H1 (cell line): ENCODE data around the gene TMEM181.

Experiments used
- BCL11A ChIP-seq, 2 experiments: IDR thresholded peaks; one replicate each; pipeline ENCODE4 v1.6.1; 2011; ENCODE audit warnings: low read depth in 2 of 2, low read length in 2 of 2, mild to moderate bottlenecking in 2 of 2
- CHD1 ChIP-seq: IDR thresholded peaks from 2 replicates; pipeline ENCODE4 v1.6.1; 2012; ENCODE audit warnings: low read depth, low read length, improper control_type of control experiment
- EP300 ChIP-seq, 2 experiments: IDR thresholded peaks; 1 replicate in 1 of 2; 2 replicates in 1 of 2; pipeline ENCODE4 v1.6.1; 2011 to 2012; ENCODE audit warnings: low read depth in 2 of 2, low read length in 2 of 2, mild to moderate bottlenecking in 2 of 2, borderline replicate concordance in 1 of 2, inconsistent platforms in 1 of 2, moderate library complexity in 1 of 2
- EZH2 ChIP-seq: fragments of 200-600 bp; sonication (generic); IDR thresholded peaks from 2 replicates; pipeline ENCODE4 v1.7.1; 2012; ENCODE audit warnings: low read depth, mild to moderate bottlenecking, moderate library complexity, low read length, inconsistent platforms; ENCODE audit not compliant: severe bottlenecking
- JUN ChIP-seq: IDR thresholded peaks from 2 replicates; pipeline ENCODE4 v1.6.1; 2011; ENCODE audit warnings: low read depth, mild to moderate bottlenecking, improper control_type of control experiment, low read length
- NRF1 ChIP-seq: IDR thresholded peaks from 2 replicates; pipeline ENCODE4 v1.6.1; 2011; ENCODE audit warnings: mild to moderate bottlenecking, low read depth, low read length, improper control_type of control experiment
- POLR2A ChIP-seq, 2 experiments: IDR thresholded peaks; 1 replicate in 1 of 2; 2 replicates in 1 of 2; pipeline ENCODE4 v1.6.1; 2011; ENCODE audit warnings: low read depth in 2 of 2, low read length in 2 of 2, mild to moderate bottlenecking in 2 of 2; ENCODE audit errors: control extremely low read depth in 1 of 2
- POLR2AphosphoS5 ChIP-seq: IDR thresholded peaks from 2 replicates; pipeline ENCODE4 v1.6.1; 2011; ENCODE audit warnings: low read depth, low read length
- POU5F1 ChIP-seq: IDR thresholded peaks from 2 replicates; pipeline ENCODE4 v1.6.1; 2011; ENCODE audit warnings: low read depth, mild to moderate bottlenecking, low read length, moderate library complexity
- RAD21 ChIP-seq, 2 experiments: IDR thresholded peaks in 1 of 2; conservative IDR thresholded peaks in 1 of 2; 2 replicates each; pipeline ENCODE4 v1.6.1; 2011; ENCODE audit warnings: low read depth in 2 of 2, low read length in 2 of 2, improper control_type of control experiment in 1 of 2, inconsistent platforms in 1 of 2, mild to moderate bottlenecking in 1 of 2, moderate library complexity in 1 of 2
- TAF1 ChIP-seq: IDR thresholded peaks from 2 replicates; pipeline ENCODE4 v1.6.1; 2011; ENCODE audit warnings: mild to moderate bottlenecking, low read depth, low read length
- TEAD4 ChIP-seq: IDR thresholded peaks from 2 replicates; pipeline ENCODE4 v1.6.1; 2012; ENCODE audit warnings: low read depth, low read length, inconsistent platforms, mixed read lengths
- ZNF274 ChIP-seq: IDR thresholded peaks from 2 replicates; pipeline ENCODE4 v1.7.0; 2012; ENCODE audit warnings: low read length, borderline replicate concordance; ENCODE audit errors: extremely low read depth
- TF ChIP-seq, protein P1 (sequence below), 3 experiments: IDR thresholded peaks; 1 replicate in 2 of 3; 2 replicates in 1 of 3; pipeline versions ENCODE4 v1.5.1 to v1.6.1; 2011; ENCODE audit warnings: low read length in 3 of 3, mild to moderate bottlenecking in 3 of 3, inconsistent platforms in 2 of 3, low read depth in 1 of 3, moderate library complexity in 1 of 3; ENCODE audit not compliant: insufficient read depth in 1 of 3; ENCODE audit errors: control extremely low read depth in 1 of 3

DNA sequence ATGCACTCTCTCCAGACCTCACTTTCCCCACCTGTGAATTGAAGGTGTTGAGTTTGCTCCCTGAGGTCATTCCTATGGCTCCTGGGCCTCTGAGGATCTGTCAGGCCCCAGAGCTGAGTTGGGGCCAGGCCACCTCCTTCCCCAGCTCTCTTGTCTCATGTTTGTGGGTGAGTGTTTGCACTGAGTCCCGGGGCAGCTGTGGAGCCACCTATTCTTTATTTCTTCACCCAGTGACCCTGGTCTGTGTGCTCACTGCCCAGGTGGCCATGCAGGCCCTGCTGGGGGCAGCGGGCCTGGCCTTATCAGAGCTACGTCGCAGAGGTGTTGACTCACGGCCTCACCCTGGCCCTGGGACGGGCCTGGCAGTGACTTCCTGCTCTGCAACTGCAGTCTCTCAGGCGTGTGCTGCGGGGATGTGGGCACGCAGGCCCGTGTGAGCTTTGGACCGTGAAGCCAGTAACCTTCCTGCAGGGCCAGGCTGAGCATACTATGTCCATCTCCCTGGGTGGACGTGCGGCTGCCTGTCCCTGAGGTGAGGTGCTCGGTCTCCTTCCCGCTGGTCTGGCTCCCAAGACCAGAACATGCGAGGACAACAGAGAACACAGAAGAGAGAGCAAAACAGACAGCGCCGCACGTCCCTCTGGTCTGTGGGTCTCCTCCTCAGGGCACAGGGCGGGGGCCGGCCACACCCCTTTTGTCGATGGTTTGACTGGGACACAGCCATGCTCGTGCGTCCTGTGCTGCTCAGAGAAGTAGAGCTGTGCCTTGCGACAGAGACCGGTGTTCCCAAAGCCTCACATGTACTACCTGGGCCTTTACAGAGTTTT, 12.1 kb downstream of the TMEM181 start:
- TF ChIP-seq TEAD4 = no peak
- TF ChIP-seq POLR2A (IDR thresholded peaks at IDR 0.05; ENCODE audit: control extremely low read depth in 1 of 2, low read depth in 2 of 2, low read length in 2 of 2) = no peak
- no peak for TF ChIP-seq BCL11A (IDR thresholded peaks at IDR 0.05; ENCODE audit: low read depth in 2 of 2, low read length in 2 of 2)
- TF ChIP-seq, protein P1, sequence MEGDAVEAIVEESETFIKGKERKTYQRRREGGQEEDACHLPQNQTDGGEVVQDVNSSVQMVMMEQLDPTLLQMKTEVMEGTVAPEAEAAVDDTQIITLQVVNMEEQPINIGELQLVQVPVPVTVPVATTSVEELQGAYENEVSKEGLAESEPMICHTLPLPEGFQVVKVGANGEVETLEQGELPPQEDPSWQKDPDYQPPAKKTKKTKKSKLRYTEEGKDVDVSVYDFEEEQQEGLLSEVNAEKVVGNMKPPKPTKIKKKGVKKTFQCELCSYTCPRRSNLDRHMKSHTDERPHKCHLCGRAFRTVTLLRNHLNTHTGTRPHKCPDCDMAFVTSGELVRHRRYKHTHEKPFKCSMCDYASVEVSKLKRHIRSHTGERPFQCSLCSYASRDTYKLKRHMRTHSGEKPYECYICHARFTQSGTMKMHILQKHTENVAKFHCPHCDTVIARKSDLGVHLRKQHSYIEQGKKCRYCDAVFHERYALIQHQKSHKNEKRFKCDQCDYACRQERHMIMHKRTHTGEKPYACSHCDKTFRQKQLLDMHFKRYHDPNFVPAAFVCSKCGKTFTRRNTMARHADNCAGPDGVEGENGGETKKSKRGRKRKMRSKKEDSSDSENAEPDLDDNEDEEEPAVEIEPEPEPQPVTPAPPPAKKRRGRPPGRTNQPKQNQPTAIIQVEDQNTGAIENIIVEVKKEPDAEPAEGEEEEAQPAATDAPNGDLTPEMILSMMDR (IDR thresholded peaks at IDR 0.05; ENCODE audit: control extremely low read depth in 1 of 3, insufficient read depth in 1 of 3, low read depth in 1 of 3, low read length in 3 of 3) = no peak
- no peak for TF ChIP-seq ZNF274
- TF ChIP-seq POLR2AphosphoS5 = no peak
- no peak for TF ChIP-seq NRF1
- TF ChIP-seq CHD1 = no peak
- no peak for TF ChIP-seq POU5F1
- TF ChIP-seq EZH2 = no peak
- no peak for TF ChIP-seq EP300 (IDR thresholded peaks at IDR 0.05; ENCODE audit: borderline replicate concordance in 1 of 2, low read depth in 2 of 2, low read length in 2 of 2)
- TF ChIP-seq TAF1 = no peak
- TF ChIP-seq RAD21 (IDR thresholded peaks at IDR 0.05 in 1 of 2, conservative IDR thresholded peaks at IDR 0.05 in 1 of 2; ENCODE audit: low read depth in 2 of 2, low read length in 2 of 2) = no peak
- no peak for TF ChIP-seq JUN
